Stimulated activated CD8-positive, alpha-beta memory T cell treated with anti-CD3 and anti-CD28 coated beads, Interleukin-2, amount 100 ng/mL, for 48 hours (primary cell): Measurements from ENCODE around the gene TOMM20.

ENCODE experiments used
- DNase-seq, 2 donors: peaks; one replicate each; pipeline ENCODE4 v3.0.0-alpha.2; 2020; ENCODE audit warnings: low read depth in 2 of 2

TOMM20 gene

GRCh38 chr1:235067396-235068157, 61.1 kb downstream of the TOMM20 start:
- no peak for DNase-seq

DNA sequence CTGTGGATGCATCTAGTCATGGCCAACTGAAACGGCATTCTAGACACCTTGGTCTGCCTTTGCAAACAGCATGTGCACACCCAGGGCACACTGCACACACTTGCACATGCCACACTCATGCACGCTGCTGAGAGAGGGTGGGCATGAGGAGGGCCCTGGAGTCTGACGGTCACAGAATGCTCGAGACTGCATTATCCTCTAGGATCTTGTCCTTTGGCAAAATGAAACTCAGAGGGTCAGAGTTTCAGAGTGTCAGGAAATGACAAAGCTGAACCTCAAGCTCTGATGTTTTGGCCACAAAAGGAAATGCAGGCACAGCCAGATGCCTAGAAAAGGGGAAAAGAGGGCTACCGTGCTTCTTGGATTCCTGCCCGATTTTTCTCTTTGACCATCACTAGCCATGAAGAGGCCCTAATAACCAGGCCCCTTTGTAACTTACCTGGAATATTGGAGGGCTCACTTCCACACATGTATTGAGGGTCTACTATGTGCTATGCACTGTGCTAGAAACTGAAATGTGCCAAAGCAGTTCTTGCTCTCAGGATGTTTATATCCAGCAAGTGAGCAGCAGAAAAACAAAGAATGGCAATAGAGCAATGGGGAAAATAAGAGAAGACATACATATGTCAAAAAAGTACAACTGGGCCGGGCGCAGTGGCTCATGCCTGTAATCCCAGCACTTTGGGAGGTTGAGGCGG, 65.4 kb downstream of the TOMM20 start:
- no peak for DNase-seq

DNA sequence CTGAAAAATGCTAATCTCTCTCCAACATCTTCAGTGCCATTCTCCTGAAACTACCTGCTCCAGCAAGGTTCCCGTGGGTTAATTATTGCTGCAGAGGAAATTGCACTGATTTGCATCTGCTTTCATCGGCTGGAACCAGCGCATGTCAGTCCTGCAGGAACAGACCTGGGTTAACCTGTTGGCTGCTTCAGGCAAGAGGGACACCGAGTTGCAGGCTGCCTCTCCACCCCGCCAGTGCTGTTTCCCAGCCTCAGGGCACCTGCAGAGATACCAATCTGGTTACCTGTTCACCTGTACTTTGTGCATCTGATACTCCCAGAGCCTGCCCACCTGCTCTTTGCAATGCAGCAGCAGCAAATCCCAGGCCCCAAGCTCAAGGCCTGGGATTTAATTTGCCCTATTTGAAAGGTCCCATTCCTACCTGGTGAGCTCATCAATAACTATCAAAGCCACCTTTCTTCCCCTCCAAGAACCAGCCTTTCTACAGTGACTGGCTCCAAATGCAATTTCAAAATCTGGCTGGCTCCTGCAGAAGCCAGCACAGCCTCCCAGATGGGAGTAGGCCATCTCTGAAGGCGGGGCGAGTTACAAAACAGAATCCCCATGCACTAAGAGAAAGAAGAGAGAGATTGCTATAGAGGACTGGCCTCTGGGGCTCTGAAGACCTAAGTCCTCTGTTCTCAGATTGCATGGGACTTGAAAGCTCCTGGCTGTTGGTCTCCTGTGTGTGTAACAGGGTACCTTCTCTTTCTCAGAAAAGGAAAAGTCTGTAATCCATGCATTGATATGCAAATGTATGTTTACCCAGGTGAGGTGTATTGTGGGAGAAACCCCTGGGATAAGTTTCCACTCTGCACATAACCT, 67.8 kb downstream of the TOMM20 start:
- no peak for DNase-seq
